Fibroblast of mammary gland (primary cell): ENCODE measurements around the gene TNMD.
"Not testable (repeated sequence)": the region's sequence is repeated elsewhere in the genome, so short reads cannot be mapped to it uniquely, and the experiment has no call there.

Source experiments
- DNase-seq: peaks from one replicate; pipeline ENCODE4 v3.0.0-alpha.2; 2010; ENCODE audit warnings: low read depth
- H3K4me3 ChIP-seq: 2 replicates; pipeline ENCODE4 v1.5.1; 2011; ENCODE audit warnings: low read depth, mild to moderate bottlenecking, low read length, moderate library complexity; ENCODE audit not compliant: control insufficient read depth
- TF ChIP-seq, protein P1 (sequence below): conservative IDR thresholded peaks from 2 replicates; pipeline ENCODE4 v1.5.1; 2011; ENCODE audit warnings: low read depth, low read length, inconsistent platforms; ENCODE audit not compliant: control insufficient read depth, insufficient read depth

The TNMD gene

DNA sequence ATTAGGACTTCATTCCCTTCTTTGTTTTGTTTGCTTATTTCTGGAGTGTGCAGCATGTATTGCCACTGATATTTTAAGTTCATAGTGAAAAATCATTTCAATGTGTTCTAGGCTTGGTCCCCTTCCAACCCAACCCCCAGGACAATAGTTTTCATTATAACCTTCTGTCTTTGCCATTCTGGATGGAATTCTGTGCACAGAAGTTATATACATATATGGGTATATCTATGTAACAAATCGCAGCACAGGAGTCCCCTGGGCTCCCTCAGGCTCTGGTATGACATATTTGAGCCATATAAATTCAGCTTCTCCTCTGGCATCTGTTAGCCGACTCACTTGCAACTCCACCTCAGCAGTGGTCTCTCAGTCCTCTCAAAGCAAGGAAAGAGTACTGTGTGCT lies at the start of gene TNMD:
Gene TNMD (plus strand): TSS at position 326 of the 400 bp plus-strand sequence. CDS start 83 bp downstream, outside the sequence.
- TF ChIP-seq, protein P1, sequence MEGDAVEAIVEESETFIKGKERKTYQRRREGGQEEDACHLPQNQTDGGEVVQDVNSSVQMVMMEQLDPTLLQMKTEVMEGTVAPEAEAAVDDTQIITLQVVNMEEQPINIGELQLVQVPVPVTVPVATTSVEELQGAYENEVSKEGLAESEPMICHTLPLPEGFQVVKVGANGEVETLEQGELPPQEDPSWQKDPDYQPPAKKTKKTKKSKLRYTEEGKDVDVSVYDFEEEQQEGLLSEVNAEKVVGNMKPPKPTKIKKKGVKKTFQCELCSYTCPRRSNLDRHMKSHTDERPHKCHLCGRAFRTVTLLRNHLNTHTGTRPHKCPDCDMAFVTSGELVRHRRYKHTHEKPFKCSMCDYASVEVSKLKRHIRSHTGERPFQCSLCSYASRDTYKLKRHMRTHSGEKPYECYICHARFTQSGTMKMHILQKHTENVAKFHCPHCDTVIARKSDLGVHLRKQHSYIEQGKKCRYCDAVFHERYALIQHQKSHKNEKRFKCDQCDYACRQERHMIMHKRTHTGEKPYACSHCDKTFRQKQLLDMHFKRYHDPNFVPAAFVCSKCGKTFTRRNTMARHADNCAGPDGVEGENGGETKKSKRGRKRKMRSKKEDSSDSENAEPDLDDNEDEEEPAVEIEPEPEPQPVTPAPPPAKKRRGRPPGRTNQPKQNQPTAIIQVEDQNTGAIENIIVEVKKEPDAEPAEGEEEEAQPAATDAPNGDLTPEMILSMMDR = no peak
- H3K4me3 ChIP-seq = no peak within 1 kb of the TSS
- no peak for DNase-seq

DNA sequence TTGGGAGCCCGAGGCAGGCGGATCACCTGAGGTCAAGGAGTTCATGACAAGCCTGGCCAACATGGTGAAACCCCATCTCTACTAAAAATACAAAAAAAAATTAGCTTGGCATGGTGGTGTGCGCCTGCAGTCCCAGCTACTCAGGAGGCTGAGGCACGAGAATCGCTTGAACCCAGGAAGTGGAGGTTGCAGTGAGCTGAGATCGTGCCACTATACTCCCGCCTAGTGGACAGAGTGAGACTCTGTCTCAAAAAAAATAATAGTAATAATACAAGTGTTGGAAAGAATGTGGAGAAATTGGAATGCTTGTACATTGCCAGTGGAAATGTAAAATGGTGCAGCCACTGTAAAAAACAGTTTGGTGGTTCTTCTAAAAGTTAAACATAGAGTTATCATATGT lies 19.2 kb upstream of the TNMD start:
- DNase-seq, H3K4me3 ChIP-seq: not testable (repeated sequence)

DNA sequence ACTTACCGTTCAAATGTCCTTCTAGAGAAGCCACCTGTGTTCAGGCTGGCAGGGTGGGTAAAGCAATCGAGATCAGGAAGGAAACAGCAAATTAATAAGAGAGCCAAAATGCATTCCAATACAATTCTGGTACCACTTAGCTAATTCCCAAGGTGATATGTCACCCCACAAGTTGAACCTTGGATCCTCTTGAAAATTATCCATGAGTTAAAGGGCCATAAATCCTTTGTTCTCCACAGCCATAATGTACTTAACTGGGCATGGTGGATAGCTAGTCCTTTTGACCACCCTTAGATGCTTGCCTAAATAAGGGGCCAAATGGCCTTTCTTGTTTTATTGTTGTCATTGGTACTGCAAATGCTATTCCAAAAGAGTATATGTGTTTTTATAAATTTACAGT lies 2.0 kb downstream of the TNMD start:
- TF ChIP-seq, protein P1 = no peak
- no peak for DNase-seq
- no peak overlapping the region for H3K4me3 ChIP-seq

DNA sequence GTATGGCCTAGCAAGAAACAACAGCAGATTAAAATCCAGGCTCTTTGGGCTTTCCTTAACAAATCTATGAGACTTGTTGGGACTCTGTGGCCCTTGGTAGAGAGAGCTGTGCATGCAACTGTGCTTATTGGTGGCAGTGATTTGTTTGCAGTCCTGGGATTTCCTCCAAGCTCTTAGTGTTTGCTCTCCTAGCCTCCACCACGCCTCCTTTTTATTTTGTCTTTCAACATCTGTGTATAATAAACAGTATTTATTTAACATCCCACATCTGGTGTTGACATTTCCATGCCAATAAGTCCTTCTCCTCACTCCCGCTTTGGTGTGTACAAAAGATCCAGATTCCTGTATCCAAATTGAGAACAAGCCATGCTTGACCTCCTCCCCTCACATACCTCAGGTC lies 3.1 kb downstream of the TNMD start:
- H3K4me3 ChIP-seq = no peak overlapping the region
- peak; percentile 6 for DNase-seq
- TF ChIP-seq, protein P1 = no peak

DNA sequence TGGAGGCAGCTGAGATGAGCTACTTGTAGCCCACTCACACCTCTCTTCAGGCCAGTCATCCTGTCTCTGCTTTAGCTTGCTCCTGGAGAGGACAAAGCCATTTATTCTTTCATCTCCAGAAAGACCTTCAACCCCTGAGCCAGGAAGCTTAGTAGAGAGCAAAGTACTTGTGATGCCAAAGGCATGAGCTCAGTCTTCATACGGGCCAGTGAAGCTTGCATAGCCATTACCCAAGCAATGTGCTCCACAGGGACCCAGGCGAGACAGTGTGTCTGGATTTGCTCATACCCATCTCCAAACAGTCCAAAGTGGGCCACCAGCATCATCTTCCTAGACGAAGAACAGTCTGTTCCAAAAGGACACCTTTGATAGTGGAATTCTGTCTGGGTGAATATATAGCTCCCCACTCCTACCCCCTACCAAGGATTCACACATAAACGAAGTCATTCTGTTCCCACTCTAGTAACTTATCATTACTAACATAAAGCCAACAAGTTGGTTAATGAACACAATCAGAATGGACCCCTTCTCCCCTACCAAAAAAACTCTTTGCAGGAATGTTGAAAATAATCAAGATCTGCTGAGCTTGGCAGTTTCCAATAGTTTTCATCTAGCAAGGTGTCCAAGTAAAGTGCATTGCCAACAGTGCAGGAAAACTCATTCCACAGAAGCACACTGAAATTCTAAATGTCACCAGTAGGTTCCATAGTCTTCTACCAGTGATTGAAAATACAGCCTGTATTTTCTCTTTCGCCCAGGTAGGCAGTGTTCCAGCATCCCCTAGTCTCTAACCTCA lies 6.7 kb downstream of the TNMD start:
- no peak for DNase-seq
- TF ChIP-seq, protein P1 = no peak
- H3K4me3 ChIP-seq = no peak overlapping the region

DNA sequence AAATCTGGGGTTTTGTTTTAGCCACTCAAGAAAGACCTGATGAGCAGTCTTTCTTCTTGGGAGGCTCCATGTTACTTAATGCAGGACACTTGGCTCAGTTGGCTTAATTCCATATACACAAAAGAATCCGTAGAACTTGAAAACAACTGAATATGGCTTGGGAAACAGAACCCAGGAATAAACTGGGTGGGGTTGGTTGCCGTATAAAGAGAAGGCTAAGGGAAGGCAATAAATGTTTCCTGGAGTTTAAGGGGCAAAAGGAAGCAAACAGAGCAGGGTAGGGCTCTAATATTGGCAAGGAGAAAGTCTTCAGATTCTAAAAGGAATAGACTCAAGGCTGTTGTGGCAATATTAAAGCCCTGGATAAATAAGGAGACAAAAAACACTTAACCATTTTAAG lies 8.4 kb downstream of the TNMD start:
- TF ChIP-seq, protein P1 = no peak
- H3K4me3 ChIP-seq = no peak overlapping the region
- DNase-seq = no peak

DNA sequence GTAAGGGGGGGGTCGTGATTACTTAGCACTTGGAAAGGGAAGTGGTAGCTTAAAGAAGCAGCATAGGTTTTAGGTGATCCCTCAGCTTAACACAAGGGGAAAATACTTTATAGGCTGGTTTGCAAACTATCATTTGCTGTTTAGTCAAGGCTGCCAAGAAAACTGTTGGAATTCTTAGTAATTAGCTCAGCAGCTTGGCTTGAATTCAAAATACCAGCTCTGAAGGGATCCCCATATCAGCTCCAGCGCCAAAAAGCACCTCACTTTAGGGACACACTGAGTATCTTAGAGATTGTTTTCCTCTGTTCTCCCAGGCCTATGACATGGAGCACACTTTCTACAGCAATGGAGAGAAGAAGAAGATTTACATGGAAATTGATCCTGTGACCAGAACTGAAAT lies 8.8 kb downstream of the TNMD start:
- TF ChIP-seq, protein P1 = no peak
- DNase-seq = no peak
- no peak overlapping the region for H3K4me3 ChIP-seq
